Measurements from ENCODE around the gene PIGM.

The PIGM gene

DNA sequence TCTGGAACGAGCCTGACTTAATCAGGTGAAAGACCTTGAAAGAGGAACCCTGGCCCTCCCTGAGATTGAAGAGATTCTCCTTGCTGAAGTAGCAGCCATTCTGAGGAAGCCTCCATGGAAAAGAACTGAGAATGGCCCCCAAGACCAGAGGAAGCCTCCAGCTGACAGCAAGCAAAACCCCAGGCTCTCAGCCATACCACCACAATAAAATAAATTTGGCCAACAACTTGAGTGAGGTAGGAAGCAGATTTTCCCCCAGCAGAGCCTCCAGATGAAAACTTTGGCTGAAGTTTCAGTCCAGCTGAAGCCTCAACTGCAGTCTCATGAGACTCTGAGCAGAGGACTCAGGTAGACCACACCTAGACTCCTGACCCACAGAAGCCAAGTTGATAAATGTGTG is 43.8 kb downstream of the PIGM start:
- no peak for DNase-seq (ENCODE audit: low spot score)

DNA sequence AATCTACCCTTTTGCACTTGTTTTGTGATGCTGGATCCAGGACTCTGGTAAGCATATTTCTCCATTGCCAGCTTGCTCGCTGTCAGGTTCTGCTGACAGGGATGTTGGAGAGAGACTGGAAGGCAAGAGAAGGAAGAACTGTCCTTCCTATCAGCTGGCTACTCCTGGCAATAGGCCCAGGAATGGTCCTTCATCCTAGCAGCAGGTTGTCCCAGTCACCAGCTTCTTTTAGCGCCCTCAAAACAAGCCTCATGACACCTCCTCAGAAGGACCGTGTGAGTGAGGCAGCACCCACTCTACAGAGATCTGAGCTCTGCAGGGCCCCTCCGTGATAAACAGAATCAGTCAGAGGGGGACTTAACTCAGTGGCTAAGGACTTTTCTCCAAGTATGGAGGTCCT is 44.6 kb downstream of the PIGM start:
- DNase-seq (ENCODE audit: low spot score) = no peak

DNA sequence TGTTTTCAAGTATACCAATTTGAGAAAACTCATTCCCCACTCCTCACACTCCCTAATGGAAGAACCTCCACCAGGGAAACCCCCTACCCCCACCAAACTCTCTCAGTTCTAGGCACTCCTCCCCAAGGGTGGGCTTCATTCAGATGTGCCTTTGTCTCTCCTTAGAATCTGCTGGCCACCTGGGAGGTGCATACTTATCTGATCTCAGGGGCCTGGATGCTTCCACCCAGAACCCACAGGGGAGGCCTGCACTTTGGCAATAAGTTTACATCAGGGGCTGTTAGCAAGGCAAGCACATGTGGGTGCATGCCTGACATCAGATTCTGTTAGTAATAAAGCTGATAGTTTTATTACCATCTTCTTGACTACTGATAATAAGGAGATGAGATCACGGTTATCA is 45.3 kb downstream of the PIGM start:
- no peak for DNase-seq (ENCODE audit: low spot score)

DNA sequence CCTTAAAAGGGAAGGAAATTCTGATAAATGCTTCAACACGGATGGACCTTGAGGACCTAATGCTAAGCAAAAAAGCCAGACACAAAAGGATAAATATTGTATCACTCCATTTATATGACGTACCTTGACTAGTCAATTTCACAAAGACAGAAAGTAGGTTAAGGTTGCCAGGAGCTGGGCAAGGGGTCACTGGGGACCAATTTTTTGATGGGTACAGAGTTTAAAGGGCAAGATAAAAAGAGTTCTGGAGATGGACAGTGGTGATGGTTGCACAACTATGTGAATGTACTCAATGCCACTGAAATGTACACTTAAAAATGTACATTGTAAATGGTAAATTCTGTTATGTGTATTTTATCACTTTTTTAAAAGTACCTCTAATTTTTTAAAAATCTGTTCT is 45.7 kb downstream of the PIGM start:
- DNase-seq (ENCODE audit: low spot score) = no peak

DNA sequence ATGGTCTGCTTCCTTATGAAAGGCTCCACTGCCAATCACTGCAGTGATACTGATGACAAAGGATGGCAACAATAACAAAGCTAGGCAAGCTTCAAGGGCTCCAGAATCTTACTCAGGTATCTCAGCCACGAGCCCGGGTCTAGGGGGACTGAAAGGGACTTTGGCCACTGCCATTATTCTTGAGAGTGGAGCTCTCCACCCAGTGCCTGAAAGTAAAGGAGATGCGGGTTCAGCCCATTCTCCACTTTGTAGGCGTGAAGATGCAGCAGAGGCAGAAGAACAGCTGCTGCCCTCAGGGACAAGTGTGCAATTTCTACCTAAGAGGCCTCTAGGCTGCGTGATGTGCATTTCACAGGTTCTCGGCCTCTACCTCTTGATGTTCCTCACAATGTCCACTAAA is 46.3 kb downstream of the PIGM start:
- no peak for DNase-seq (ENCODE audit: low spot score)

DNA sequence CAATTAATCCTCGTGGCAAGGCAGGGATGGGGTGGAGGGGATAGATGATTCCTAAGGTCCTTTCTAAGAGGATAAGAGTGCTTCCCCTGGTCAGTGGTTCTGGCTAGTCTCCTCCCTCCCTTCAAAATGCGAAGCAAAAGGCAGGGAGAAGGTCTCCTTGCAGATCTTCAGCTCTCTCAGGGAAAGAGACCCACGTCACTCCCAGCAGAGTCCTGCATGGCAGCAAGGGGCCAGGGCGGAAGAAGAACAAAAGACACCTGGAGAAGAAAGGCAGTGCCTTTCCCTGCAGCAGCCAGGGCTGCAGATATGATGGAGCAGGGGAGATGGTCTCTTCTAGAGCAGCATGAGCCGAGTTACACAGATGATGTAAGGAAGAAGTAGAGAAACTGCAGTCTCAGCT is 48.1 kb downstream of the PIGM start:
- DNase-seq (ENCODE audit: low spot score) = no peak

DNA sequence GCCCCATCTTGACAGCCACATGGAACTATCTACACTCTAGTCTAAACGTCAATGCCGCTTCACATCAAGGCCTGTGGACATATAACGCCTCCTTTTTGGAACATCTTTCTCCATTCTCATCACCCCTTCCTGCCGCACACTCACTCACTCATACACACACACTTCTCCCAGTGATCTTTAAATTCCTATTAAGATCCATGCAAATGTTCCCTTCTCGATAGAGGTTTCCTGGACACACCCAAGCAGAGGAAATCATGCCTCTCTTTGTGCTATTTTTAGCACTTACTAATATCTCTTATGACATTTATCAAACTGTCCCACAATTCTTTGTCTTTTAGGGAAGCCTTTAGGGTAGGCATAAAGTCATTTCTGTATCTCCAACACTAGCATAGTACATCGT is 49.5 kb downstream of the PIGM start:
- DNase-seq (ENCODE audit: low spot score) = no peak

DNA sequence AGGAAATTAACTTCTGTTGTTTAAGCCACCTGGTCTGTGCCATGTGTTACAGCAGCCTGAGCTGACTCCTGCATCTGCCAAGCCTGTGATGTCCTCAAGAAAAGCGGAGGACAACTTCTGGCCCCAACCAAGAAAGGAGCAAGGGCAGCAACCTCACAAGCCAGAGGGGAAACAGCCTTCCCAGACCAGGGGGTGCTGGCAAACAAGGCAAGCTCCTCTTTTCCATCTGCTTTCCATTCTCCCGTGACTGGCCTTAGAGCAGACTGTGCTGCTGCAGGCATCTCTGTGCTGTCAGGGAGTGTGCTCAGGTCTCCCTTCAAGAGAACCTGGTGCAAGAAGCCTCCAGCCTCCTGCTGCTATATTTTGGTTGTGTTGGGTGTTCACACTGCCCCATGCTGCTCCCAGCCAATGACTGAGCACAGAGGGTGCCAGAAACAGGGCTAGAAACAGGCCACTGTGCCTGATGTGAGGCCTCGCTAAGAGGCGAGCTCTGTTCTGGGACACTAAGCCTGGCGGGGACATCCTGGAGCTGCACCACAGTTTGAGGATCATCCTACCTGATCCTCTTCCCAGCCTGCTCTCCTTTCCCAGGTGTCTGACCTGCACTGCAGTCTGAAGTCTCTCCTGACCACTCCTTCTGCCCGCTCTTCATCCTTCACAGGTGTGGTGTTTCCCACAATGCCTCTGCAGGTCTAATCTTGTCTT is 50.3 kb downstream of the PIGM start:
- no peak for DNase-seq (ENCODE audit: low spot score)

DNA sequence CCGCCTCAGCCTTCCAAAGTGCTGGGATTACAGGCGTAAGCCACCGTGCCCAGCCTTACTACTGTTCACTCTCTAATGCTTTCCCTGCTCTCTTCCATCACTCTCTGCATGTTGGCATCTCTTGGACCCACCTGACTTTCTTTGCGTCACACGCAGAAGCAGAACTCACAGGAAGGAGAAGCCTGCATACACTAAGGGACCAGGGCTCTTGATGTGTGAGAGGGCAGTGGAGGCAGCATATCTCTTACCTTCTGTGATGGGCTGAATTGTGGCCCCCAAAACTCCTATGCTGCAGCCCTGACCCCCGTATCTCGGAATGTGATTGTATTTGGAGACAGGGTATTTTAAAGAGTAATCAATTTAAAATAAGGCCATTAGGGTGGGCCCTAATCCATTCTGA is 51.0 kb downstream of the PIGM start:
- no peak for DNase-seq (ENCODE audit: low spot score)

DNA sequence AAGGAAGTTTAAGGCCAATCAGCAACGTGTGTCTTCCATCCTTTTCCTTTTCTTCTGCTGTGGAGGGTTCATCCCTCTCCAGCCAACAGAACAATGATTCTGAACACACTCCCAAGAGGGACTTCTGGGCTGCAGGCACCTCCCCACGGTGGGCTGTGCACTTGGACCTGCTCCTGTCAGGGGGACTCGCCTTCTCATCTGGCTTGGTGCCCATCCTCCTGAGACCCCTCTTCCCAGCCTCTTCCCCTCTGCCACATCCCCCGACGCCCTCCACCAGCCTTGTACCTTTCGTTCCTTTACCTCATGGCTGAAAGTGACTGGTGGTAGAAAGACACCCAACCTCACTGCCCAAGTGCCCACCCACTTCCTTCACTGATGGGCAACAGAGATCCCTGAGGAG is 51.7 kb downstream of the PIGM start:
- no peak for DNase-seq (ENCODE audit: low spot score)

DNA sequence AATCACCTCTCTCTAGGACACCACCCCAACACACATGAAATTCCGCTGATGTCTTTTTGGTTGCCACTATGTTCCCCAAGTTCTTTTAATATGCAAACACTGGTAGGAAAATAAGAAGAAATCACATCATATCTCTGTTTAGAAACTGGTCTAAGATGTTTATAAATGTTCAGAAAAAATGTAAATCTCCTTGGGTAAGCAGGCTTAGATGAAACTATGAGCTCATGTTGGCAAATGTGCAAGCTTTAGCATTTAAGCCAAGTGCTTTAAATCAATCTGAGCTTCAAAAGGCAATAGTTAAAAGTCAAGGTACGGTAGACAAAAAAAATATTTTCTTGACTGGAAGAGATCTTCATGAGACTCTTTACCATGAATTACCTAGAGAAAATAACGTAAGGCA is 52.5 kb downstream of the PIGM start:
- no peak for DNase-seq (ENCODE audit: low spot score)

DNA sequence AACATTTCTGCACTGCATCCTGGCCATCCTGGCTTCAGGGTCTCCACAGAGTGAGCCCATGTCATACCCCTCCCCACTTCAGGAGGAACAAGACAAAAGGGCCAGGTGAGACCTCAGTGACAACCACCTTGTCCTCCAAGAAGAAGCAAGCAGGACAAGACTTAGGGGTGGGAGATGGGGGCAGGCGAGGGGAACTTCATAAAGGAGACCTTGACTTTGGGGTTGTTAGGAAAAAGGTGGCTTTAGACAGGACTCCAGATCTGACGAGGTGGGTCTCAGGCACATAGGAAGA is 53.7 kb downstream of the PIGM start:
- no peak for DNase-seq (ENCODE audit: low spot score)

DNA sequence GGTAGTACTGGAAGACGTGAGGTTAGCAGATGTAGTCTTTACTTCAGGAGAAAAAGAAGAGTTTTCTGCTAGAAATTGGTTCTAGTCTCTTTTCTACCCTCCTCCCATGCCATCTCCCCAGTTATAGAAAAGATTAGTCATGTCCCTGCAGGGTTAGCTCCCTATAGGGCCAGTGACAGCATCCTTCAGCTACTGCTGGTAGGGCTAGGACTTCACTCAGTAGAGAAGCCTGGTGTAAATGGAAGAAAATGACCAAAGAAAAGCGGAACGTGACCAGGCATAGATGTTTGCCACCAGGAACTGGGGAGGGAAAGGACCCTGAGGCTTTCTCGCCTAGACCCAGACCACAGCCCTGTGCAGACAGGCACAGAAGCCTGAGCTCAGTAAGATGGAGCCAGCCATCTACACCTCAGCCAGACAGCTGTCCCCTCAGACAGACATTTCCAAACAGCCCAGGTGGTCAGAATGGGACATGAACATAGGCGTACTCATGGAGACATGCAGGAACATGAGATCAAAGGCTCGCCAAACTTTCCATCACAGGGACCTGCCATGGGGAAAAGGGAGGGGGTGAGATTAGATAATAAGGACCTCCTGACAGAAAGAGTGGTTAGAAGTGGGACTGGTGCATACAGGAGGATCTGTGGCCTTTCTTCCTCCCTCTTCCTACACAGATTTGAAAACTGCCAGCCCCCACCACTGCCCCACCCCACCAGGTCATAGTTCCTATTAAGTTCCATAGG is 54.3 kb downstream of the PIGM start:
- DNase-seq (ENCODE audit: low spot score) = no peak
